Dermis microvascular lymphatic vessel endothelial cell (primary cell): ENCODE measurements around the gene DLK1. TPM values are rescaled to one million over a fixed set of nuclear protein-coding genes. Genes with fewer than 3 reads are reported as not detected.

Experiments used
- DNase-seq, 2 donors: peaks; one replicate each; pipeline versions ENCODE4 v3.0.0 to v3.0.0-alpha.2; 2010; ENCODE audit warnings: low read depth in 2 of 2
- total RNA-seq: library from RNA; depleted of rRNA; stranded (reverse); fragments of >200 nt; gene quantifications from 2 replicates; pipeline ENCODE4 v1.2.1, GENCODE V29; 2014

DLK1 gene
- total RNA-seq, 1 donor from 2014 or later, result not detected

DNA sequence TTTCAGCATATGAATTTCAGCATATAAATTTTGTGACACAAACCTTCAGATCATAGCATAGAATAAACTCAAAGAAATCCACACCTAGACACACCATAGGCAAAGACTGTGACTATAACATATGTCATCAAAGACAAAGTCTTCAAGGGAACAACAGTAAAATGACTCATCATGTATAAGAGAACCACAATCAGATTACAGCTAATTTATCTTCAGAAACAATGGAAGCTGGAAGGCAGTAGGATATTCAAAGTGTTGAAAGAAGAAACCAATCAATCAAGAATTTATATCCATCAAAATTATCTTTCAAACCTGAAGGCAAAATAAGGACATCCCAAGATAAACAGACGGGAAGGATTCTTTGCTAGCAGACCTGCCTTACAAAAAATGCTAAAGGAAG lies 29.0 kb downstream of the DLK1 start:
- DNase-seq, result no peak

DNA sequence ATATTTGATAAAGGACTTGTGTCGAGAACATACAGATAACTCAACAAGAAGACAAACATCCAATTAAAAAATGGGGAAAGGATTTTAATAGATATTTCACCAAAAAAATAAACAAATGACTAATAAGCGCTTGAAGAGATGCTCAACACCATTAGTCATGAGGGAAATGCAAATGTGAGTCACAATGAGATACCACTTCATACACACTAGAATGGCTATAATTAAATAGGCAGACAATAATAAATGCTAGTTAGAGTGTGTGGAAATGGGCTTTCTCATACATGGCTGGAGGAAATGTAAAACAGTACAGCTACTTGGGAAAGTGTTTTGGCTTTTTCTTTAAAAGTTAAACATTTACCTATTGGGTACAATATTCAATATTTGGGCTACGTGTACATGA lies 34.8 kb downstream of the DLK1 start:
- peak in 1 of 2 donors; percentile 46 for DNase-seq

GRCh38 chr14:100762089-100762515 lies 35.4 kb downstream of the DLK1 start:
- DNase-seq, result no peak

GRCh38 chr14:100762901-100763300 lies 36.2 kb downstream of the DLK1 start:
- DNase-seq, result no peak

- no peak for DNase-seq
Observed at GRCh38 chr14:100764471-100765115, 37.9 kb downstream of the DLK1 start.

- no peak for DNase-seq
Observed at GRCh38 chr14:100765296-100765695, 38.6 kb downstream of the DLK1 start.

DNA sequence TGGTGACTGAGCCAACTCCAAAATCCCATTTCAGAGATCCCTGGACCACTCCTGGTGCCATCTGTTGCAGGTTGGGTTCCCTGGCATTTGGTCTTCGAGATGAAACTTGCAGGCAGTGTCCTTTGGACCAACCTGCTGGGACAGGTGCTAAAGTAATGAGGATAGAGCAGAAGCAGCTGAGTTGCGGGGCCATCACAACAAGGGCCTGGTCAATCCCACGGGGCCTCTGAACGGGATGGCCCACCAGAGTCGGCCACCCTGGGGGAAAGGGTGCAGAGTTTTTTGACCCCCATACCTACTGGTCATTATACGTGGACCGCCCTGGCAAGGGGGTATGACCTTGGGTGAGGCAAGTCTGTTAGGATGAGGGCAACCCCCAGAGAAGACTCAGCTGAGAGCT lies 39.3 kb downstream of the DLK1 start:
- DNase-seq, result no peak

DNA sequence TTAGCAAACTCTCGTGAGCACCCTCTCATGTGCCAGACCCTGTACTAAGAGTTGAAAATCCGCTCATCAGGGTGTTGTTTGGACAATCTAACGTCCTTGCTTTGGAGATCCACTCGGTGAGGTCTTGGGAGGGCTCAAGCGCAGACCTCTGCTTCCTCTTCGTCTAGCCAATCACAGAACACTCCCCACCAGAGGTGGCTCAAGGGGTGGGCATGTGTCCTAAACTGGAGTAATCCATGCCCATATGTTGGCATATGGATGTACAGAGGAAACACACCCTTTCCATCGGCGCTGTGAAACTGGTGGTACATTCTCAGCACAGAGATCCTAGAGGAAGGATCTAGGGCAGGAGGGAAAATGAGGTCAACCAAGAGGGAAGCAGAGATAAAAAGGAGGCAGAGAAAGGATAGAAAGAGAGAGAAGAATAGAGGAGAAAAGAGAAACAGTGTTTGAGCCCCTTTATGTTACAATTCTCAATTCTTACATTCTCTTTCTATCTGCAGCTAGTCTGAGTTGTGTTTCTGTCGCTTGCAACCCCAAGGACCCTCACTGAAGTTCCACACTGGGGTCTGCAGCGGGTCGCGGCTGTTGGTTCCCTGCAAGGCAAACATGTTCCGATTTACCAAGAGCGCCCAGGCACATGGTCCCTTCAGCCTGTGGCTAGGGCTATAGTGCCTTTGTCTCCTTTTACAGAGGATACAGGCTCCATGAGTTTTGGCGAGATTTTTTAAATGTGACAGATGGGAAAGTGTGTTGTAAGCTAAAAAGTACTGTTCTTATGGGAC lies 40.5 kb downstream of the DLK1 start:
- no peak for DNase-seq

- no peak for DNase-seq
Observed at GRCh38 chr14:100767788-100768536, 41.3 kb downstream of the DLK1 start.

DNA sequence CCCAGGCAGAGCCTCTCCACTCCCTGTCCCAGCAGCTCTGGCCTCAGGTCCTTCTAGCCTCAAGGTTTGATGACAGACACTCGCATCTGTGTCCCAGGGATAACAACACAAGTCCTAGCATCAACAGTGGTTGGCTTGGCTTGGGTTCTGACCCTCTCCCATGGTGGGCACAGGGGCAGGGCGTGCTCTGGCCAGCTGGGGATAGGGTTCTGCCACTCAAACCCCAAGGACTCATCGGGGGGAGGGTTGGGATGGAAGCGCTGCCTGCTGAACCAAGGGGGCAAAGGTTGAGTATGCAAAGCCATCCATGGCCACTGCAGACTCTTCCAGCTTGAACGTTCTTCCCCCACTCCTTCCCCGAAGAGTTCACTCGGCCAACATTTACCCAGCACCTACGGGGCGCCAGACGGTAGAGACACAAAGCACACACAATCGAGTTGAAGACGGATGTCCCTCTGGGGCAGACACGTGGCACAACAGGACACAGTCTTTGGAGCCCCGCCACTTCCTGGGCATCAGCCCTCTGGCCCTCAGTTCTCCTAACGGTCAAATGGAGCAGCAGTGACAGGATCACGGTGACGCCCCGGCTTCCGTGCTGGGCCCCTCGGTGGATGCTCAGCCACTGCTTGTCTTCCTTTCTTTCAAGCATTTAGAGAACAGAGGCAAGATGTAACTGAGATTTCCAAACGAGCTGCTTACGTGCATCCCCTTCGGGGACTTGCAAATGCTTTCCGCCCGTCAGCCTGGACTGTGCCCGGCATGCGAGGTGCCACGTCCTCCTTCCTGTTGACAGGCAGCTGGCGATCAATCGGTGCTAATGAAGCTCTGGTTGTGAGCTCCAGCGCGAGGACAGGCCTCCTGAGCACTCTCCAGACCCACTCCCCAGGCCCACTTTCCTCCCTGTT lies 42.6 kb downstream of the DLK1 start:
- DNase-seq, result no peak

GRCh38 chr14:100770046-100770445 lies 43.4 kb downstream of the DLK1 start:
- no peak for DNase-seq

GRCh38 chr14:100770605-100771120 lies 44.0 kb downstream of the DLK1 start:
- no peak for DNase-seq

- no peak for DNase-seq
Observed at GRCh38 chr14:100771121-100771800, 44.6 kb downstream of the DLK1 start.

DNA sequence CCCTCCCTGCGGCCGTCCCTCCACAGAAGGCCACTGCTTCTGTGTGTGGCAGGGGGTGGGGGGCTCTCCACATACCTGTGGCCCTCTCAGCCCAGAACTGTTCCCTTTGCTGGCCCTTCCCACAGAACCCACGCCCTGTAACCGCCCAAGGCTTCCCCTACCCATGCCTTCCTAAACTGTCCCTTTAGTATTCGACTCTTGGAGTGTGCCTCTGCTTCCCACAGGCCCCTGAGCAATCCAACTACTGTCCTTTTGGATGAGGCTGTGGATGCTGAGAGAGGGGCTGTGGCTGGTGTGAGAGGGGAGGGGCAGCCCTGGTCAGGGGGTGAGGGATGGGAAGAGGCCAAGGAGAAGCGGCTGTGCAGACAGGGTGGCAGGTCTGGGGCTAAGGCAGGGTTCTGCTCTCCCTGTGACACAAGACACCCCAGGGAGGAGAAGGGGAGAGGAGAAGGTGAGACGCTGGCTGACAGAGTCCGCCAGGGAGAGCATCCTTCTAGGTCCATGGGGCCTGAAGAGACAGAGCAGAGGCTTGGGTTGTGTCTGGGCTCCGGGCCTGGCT lies 46.0 kb downstream of the DLK1 start:
- DNase-seq, result no peak

- no peak for DNase-seq
Observed at GRCh38 chr14:100773331-100774163, 46.9 kb downstream of the DLK1 start.

- no peak for DNase-seq
Observed at GRCh38 chr14:100774164-100774537, 47.5 kb downstream of the DLK1 start.

- no peak for DNase-seq
Observed at GRCh38 chr14:100775351-100775830, 48.7 kb downstream of the DLK1 start.

GRCh38 chr14:100775831-100776591 lies 49.3 kb downstream of the DLK1 start:
- DNase-seq, result no peak
